Endothelial cell of umbilical vein (primary cell): ENCODE measurements around the gene GRXCR1. TPM values are rescaled to one million over a fixed set of nuclear protein-coding genes. Genes with fewer than 3 reads are reported as not detected.

Experiments
- BruUV-seq: library from RNA; stranded (reverse); fragments of 400-500 nt; replicated peaks from 2 replicates; lab custom pipeline; 2021; lab: Mats Ljungman, UMichigan
- CTCF ChIA-PET: fragments of 300-600, 350-600 bp; sonication (Branson Sonifier 250); formaldehyde crosslinking; loops from one replicate; lab custom pipeline; 2021; ENCODE audit warnings: antibody characterized with exemption, inconsistent platforms; lab: Charles Lee
- POLR2A ChIA-PET: fragments of 300-600, 350-600 bp; sonication (Branson Sonifier 250); formaldehyde crosslinking; loops from one replicate; lab custom pipeline; 2021; ENCODE audit warnings: antibody characterized with exemption, inconsistent platforms; lab: Charles Lee
- DNase-seq: peaks from one replicate; pipeline ENCODE4 v3.0.0-alpha.2; 2011; ENCODE audit warnings: low read depth, low spot score
- FAIRE-seq: peaks from 2 replicates; lab custom pipeline; 2011; peaks lifted over from hg19 to GRCh38; lab: Jason Lieb, UNC
- H2AFZ ChIP-seq: 2 replicates; pipeline ENCODE4 v1.6.0; 2012; ENCODE audit warnings: low read depth, low read length, control low read depth, inconsistent platforms
- H3K27ac ChIP-seq: 2 replicates; pipeline ENCODE4 v1.5.1; 2011; ENCODE audit warnings: low read depth, mild to moderate bottlenecking, control low read depth, low read length, moderate library complexity; ENCODE audit not compliant: insufficient read depth
- H3K27me3 ChIP-seq, 2 experiments: 2 replicates each; pipeline versions ENCODE4 v1.6.0 to v1.6.1; 2011; ENCODE audit warnings: low read length in 2 of 2, mixed read lengths in 1 of 2; ENCODE audit not compliant: control insufficient read depth in 2 of 2, insufficient read depth in 2 of 2
- H3K36me3 ChIP-seq, 2 experiments: 2 replicates in 1 of 2; 3 replicates in 1 of 2; pipeline ENCODE4 v1.5.1; 2011; ENCODE audit warnings: low read length in 2 of 2, mild to moderate bottlenecking in 1 of 2, moderate library complexity in 1 of 2; ENCODE audit not compliant: control insufficient read depth in 2 of 2, insufficient read depth in 2 of 2; ENCODE audit errors: extremely low read depth in 1 of 2
- H3K4me1 ChIP-seq: 3 replicates; pipeline ENCODE4 v1.5.1; 2011; ENCODE audit warnings: mild to moderate bottlenecking, low read length; ENCODE audit not compliant: control insufficient read depth, insufficient read depth; ENCODE audit errors: extremely low read depth
- H3K4me2 ChIP-seq: 2 replicates; pipeline ENCODE4 v1.6.1; 2011; ENCODE audit warnings: low read length, control low read depth, mixed read lengths; ENCODE audit not compliant: insufficient read depth
- H3K4me3 ChIP-seq, 3 experiments: fragments of 200-600 bp in 1 of 3; sonication (generic), shearing (Covaris generic) in 1 of 3; replicated peaks in 1 of 3; 2 replicates each; pipeline ENCODE4 v1.5.1; 2011 to 2016; ENCODE audit warnings: control low read depth in 3 of 3, low read length in 3 of 3, mild to moderate bottlenecking in 2 of 3, inconsistent platforms in 1 of 3, low read depth in 1 of 3, moderate library complexity in 1 of 3; ENCODE audit not compliant: insufficient read depth in 1 of 3
- H3K79me2 ChIP-seq: 2 replicates; pipeline ENCODE4 v1.6.0; 2012; ENCODE audit warnings: low read length, inconsistent platforms; ENCODE audit not compliant: control insufficient read depth, insufficient read depth
- H3K9ac ChIP-seq: replicated peaks from 2 replicates; pipeline ENCODE3; 2011; ENCODE audit warnings: low read length, control low read depth; ENCODE audit not compliant: insufficient read depth; ENCODE audit errors: extremely low read depth
- H3K9me1 ChIP-seq: replicated peaks from 3 replicates; pipeline ENCODE4 v1.6.0; 2011; ENCODE audit warnings: mild to moderate bottlenecking, low read length; ENCODE audit not compliant: control insufficient read depth, insufficient read depth; ENCODE audit errors: extremely low read depth
- H3K9me3 ChIP-seq: replicated peaks from 2 replicates; pipeline ENCODE4 v1.5.1; 2012; ENCODE audit warnings: low read length, inconsistent platforms; ENCODE audit not compliant: control insufficient read depth, insufficient read depth
- H4K20me1 ChIP-seq: replicated peaks from 2 replicates; pipeline ENCODE3; 2011; ENCODE audit warnings: mild to moderate bottlenecking, low read length; ENCODE audit not compliant: control insufficient read depth, insufficient read depth; ENCODE audit errors: extremely low read depth
- CTCF ChIP-seq, 2 donors: IDR thresholded peaks; 1 replicate in 1 of 2; 2 replicates in 1 of 2; pipeline ENCODE4 v1.5.1; 2011; ENCODE audit warnings: low read length in 2 of 2, mild to moderate bottlenecking in 2 of 2, moderate library complexity in 2 of 2, control low read depth in 1 of 2, inconsistent platforms in 1 of 2, low read depth in 1 of 2; ENCODE audit not compliant: insufficient read depth in 1 of 2; ENCODE audit errors: extremely low read depth in 1 of 2
- EZH2 ChIP-seq: IDR thresholded peaks from 2 replicates; pipeline ENCODE4 v1.6.1; 2012; ENCODE audit warnings: borderline replicate concordance, low read depth, mild to moderate bottlenecking, moderate library complexity, low read length, inconsistent platforms; ENCODE audit not compliant: severe bottlenecking
- FOS ChIP-seq: IDR thresholded peaks from 2 replicates; pipeline ENCODE4 v1.6.1; 2011; ENCODE audit warnings: mild to moderate bottlenecking, low read length, moderate library complexity, borderline replicate concordance; ENCODE audit not compliant: insufficient read depth
- GATA2 ChIP-seq: IDR thresholded peaks from 2 replicates; pipeline ENCODE4 v1.7.0; 2011; ENCODE audit warnings: low read depth, mild to moderate bottlenecking, moderate library complexity, mixed read lengths, low read length; ENCODE audit not compliant: insufficient read length, insufficient read depth
- JUN ChIP-seq: IDR thresholded peaks from 2 replicates; pipeline ENCODE4 v1.6.1; 2011; ENCODE audit warnings: borderline replicate concordance, low read depth; ENCODE audit not compliant: insufficient read length, insufficient read depth
- MYC ChIP-seq: IDR thresholded peaks from one replicate; pipeline ENCODE4 v1.6.1; 2011; ENCODE audit warnings: mild to moderate bottlenecking, low read depth, low read length
- POLR2A ChIP-seq: IDR thresholded peaks from 2 replicates; pipeline ENCODE4 v1.6.1; 2012; ENCODE audit warnings: low read depth, mild to moderate bottlenecking, control low read depth, low read length
- POLR2AphosphoS5 ChIP-seq: IDR thresholded peaks from 2 replicates; pipeline ENCODE4 v1.6.1; 2012; ENCODE audit warnings: low read depth, mild to moderate bottlenecking, control low read depth, low read length, moderate library complexity; ENCODE audit not compliant: insufficient read depth
- dilution Hi-C: fragments of 300-500 bp; cut with MboI; formaldehyde crosslinking; loops from one replicate; pipeline ENCODE4 v1.15.0; 2019; ENCODE audit warnings: low sequenced_read_pairs; ENCODE audit not compliant: extremely low pct_ligation_motif_present
- intact Hi-C: fragments of 100-400 bp; cut with micrococcal nuclease; formaldehyde crosslinking; loops from one replicate; pipeline ENCODE4 v1.10.0; 2022
- polyA plus RNA-seq, 4 experiments: library from polyadenylated mRNA; depleted of rRNA in 3 of 4; stranded (reverse) in 3 of 4; unstranded in 1 of 4; fragments of >200 nt; gene quantifications; 2 replicates each; pipeline versions ENCODE4 v1.2.1 to v1.2.3, GENCODE V29; 2011 to 2012; ENCODE audit warnings: missing spikeins in 1 of 4
- total RNA-seq: library from RNA; stranded (reverse); gene quantifications from 2 replicates; pipeline ENCODE4 v1.2.3, GENCODE V29; 2021
- TF ChIP-seq, protein P1 (sequence below): IDR thresholded peaks from 2 replicates; pipeline ENCODE4 v1.6.1; 2011; ENCODE audit not compliant: insufficient read depth, insufficient read length

The GRXCR1 gene
- total and polyA plus RNA-seq, 2 donors (not counting 3 experiments of a cell fraction or from before 2014, with no cell fraction given): not detected

GRCh38 chr4:42878863-42879262 is 13.7 kb upstream of the GRXCR1 start:
- Histone ChIP-seq H3K79me2 (no peaks in the 10 kb centered on the region), H3K4me2 (no peak overlapping the region), H2AFZ (no peak overlapping the region), H4K20me1 (no peaks in the 10 kb centered on the region), H3K36me3 (no peaks in the 10 kb centered on the region), H3K9me1 (no peaks in the 10 kb centered on the region), H3K27me3 (no peaks in the 10 kb centered on the region), H3K4me1 (no peaks in the 10 kb centered on the region), H3K9ac (no peak overlapping the region), H3K9me3 (no peaks in the 10 kb centered on the region), H3K27ac (no peak overlapping the region), H3K4me3 (no peak overlapping the region)
- dilution Hi-C loops: no loop called here
- FAIRE-seq (no peak), DNase-seq (no peak)
- TF ChIP-seq, protein P1, sequence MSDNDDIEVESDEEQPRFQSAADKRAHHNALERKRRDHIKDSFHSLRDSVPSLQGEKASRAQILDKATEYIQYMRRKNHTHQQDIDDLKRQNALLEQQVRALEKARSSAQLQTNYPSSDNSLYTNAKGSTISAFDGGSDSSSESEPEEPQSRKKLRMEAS: no peak
- TF ChIP-seq POLR2A (no peak), EZH2 (no peak), POLR2AphosphoS5 (no peak), JUN (no peak), CTCF (IDR thresholded peaks at IDR 0.05; ENCODE audit: extremely low read depth in 1 of 2, insufficient read depth in 1 of 2, low read depth in 1 of 2, low read length in 2 of 2) (no peak), GATA2 (no peak), FOS (no peak), MYC (no peak)
- POLR2A ChIA-PET: no interaction called here
- no TSS peak for BruUV-seq
- CTCF ChIA-PET: no interaction called here
- intact Hi-C loops: no loop called here
